IMR-90 (cell line): ENCODE results near the gene MARK2. TPM values are rescaled to one million over a fixed set of nuclear protein-coding genes. Genes with fewer than 3 reads are reported as not detected.
A peak's percentile ranks its signal among the peaks of the same experiment; 100 is the strongest.

Experiments
- ATAC-seq: fragments of 200-7000 bp; cut with Tn5 transposase; 2 replicates; pipeline ENCODE4 v1.9.1; 2020; ENCODE audit warnings: low read depth, mild to moderate bottlenecking, moderate library complexity
- BruUV-seq: library from RNA; stranded (reverse); fragments of 400-500 nt; replicated peaks from 2 replicates; lab custom pipeline; 2021; lab: Mats Ljungman, UMichigan
- CTCF ChIA-PET: fragments of 300-600 bp; formaldehyde crosslinking; extraction: SDS; loops from one replicate; lab custom pipeline; 2021; ENCODE audit warnings: antibody characterized with exemption; lab: Yijun Ruan, JAX
- POLR2A ChIA-PET: fragments of 300-600 bp; sonication (Branson Sonifier 250); formaldehyde crosslinking; loops from one replicate; lab custom pipeline; 2022; ENCODE audit warnings: antibody characterized with exemption; ENCODE audit not compliant: unreplicated experiment; lab: Charles Lee
- DNase-seq: peaks from one replicate; pipeline ENCODE4 v3.0.0; 2013
- H2AFZ ChIP-seq: replicated peaks from 2 replicates; pipeline ENCODE3; 2013; ENCODE audit warnings: low read length, mild to moderate bottlenecking; ENCODE audit not compliant: poor library complexity
- H2AK5ac ChIP-seq: 2 replicates; pipeline ENCODE4 v1.6.1; 2013; ENCODE audit warnings: low read depth, low read length, inconsistent platforms
- H2AK9ac ChIP-seq: replicated peaks from 2 replicates; pipeline ENCODE3; 2013; ENCODE audit warnings: mild to moderate bottlenecking, low read depth, low read length, moderate library complexity; ENCODE audit not compliant: poor library complexity
- H2BK120ac ChIP-seq: 2 replicates; pipeline ENCODE4 v1.6.1; 2013; ENCODE audit warnings: low read depth, low read length, inconsistent platforms
- H2BK15ac ChIP-seq: 3 replicates; pipeline ENCODE4 v1.6.1; 2013; ENCODE audit warnings: low read depth, low read length, inconsistent platforms
- H2BK20ac ChIP-seq: 2 replicates; pipeline ENCODE4 v1.6.1; 2013; ENCODE audit warnings: low read depth, mild to moderate bottlenecking, inconsistent platforms, low read length, moderate library complexity
- H2BK5ac ChIP-seq: 2 replicates; pipeline ENCODE4 v1.6.1; 2013; ENCODE audit warnings: mild to moderate bottlenecking, low read depth, low read length, inconsistent platforms; ENCODE audit not compliant: poor library complexity, severe bottlenecking
- H3K14ac ChIP-seq: replicated peaks from 2 replicates; pipeline ENCODE4 v1.6.1; 2013; ENCODE audit warnings: low read depth, low read length, inconsistent platforms
- H3K18ac ChIP-seq: 2 replicates; pipeline ENCODE4 v1.6.1; 2013; ENCODE audit warnings: low read depth, low read length, control low read depth
- H3K23ac ChIP-seq: 2 replicates; pipeline ENCODE4 v1.6.1; 2013; ENCODE audit warnings: low read depth, low read length, inconsistent platforms
- H3K27ac ChIP-seq: 2 replicates; pipeline ENCODE4 v1.5.1; 2013; ENCODE audit warnings: mild to moderate bottlenecking, control low read depth, low read length; ENCODE audit not compliant: insufficient read depth
- H3K27me3 ChIP-seq: 2 replicates; pipeline ENCODE4 v1.6.1; 2013; ENCODE audit warnings: low read length; ENCODE audit not compliant: control insufficient read depth, insufficient read depth
- H3K36me3 ChIP-seq: 2 replicates; pipeline ENCODE4 v1.6.1; 2013; ENCODE audit warnings: low read length, mixed read lengths; ENCODE audit not compliant: control insufficient read depth, insufficient read depth
- H3K4ac ChIP-seq: 2 replicates; pipeline ENCODE4 v1.6.1; 2013; ENCODE audit warnings: low read depth, low read length, inconsistent platforms
- H3K4me1 ChIP-seq: 2 replicates; pipeline ENCODE4 v1.6.1; 2013; ENCODE audit warnings: low read length, mixed read lengths; ENCODE audit not compliant: control insufficient read depth, insufficient read depth
- H3K4me2 ChIP-seq: 2 replicates; pipeline ENCODE4 v1.6.1; 2013; ENCODE audit warnings: low read depth, mild to moderate bottlenecking, control low read depth, low read length, moderate library complexity
- H3K4me3 ChIP-seq: 2 replicates; pipeline ENCODE4 v1.5.1; 2013; ENCODE audit warnings: low read depth, mild to moderate bottlenecking, control low read depth, low read length, moderate library complexity; ENCODE audit not compliant: insufficient read depth
- H3K56ac ChIP-seq: 2 replicates; pipeline ENCODE4 v1.6.1; 2013; ENCODE audit warnings: low read length, inconsistent platforms; ENCODE audit not compliant: insufficient read depth; ENCODE audit errors: extremely low read depth
- H3K79me1 ChIP-seq, 2 experiments: 2 replicates each; pipeline ENCODE4 v1.6.1; 2013; ENCODE audit warnings: low read length in 2 of 2, inconsistent platforms in 1 of 2, low read depth in 1 of 2
- H3K9ac ChIP-seq: 2 replicates; pipeline ENCODE4 v1.6.1; 2013; ENCODE audit warnings: low read depth, low read length, control low read depth
- H3K9me1 ChIP-seq: 2 replicates; pipeline ENCODE4 v1.6.1; 2013; ENCODE audit warnings: low read length, inconsistent platforms; ENCODE audit not compliant: insufficient read depth
- H3K9me3 ChIP-seq: 2 replicates; pipeline ENCODE4 v1.6.1; 2013; ENCODE audit warnings: low read length; ENCODE audit not compliant: control insufficient read depth, insufficient read depth
- H4K20me1 ChIP-seq: 2 replicates; pipeline ENCODE4 v1.6.1; 2013; ENCODE audit warnings: low read length, inconsistent platforms; ENCODE audit not compliant: insufficient read depth
- H4K5ac ChIP-seq: 2 replicates; pipeline ENCODE4 v1.6.1; 2013; ENCODE audit warnings: mild to moderate bottlenecking, low read depth, low read length, control low read depth
- H4K8ac ChIP-seq, 2 experiments: 2 replicates each; pipeline ENCODE4 v1.6.1; 2013; ENCODE audit warnings: low read depth in 2 of 2, low read length in 2 of 2, control low read depth in 1 of 2, inconsistent platforms in 1 of 2
- H4K91ac ChIP-seq: 2 replicates; pipeline ENCODE4 v1.6.1; 2013; ENCODE audit warnings: low read depth, low read length, inconsistent platforms; ENCODE audit not compliant: insufficient read depth
- BHLHE40 ChIP-seq: fragments of 150-350 bp; IDR thresholded peaks from 2 replicates; pipeline ENCODE4 v1.6.1; 2016; ENCODE audit warnings: mild to moderate bottlenecking, low read depth, low read length
- CEBPB ChIP-seq: IDR thresholded peaks from 2 replicates; pipeline ENCODE4 v1.6.1; 2012; ENCODE audit warnings: low read depth, low read length, improper control_type of control experiment
- CHD1 ChIP-seq: IDR thresholded peaks from 2 replicates; pipeline ENCODE4 v1.6.1; 2012; ENCODE audit warnings: low read depth, low read length, improper control_type of control experiment
- ELK1 ChIP-seq: fragments of 150-350 bp; IDR thresholded peaks from 2 replicates; pipeline ENCODE4 v1.6.1; 2016; ENCODE audit warnings: low read depth, mild to moderate bottlenecking, low read length, moderate library complexity, borderline replicate concordance
- FOS ChIP-seq: fragments of 150-350 bp; IDR thresholded peaks from 2 replicates; pipeline ENCODE4 v1.6.1; 2016; ENCODE audit warnings: low read depth, low read length
- MAFK ChIP-seq: IDR thresholded peaks from 2 replicates; pipeline ENCODE4 v1.6.1; 2012; ENCODE audit warnings: low read depth, low read length, improper control_type of control experiment
- MAZ ChIP-seq: IDR thresholded peaks from 2 replicates; pipeline ENCODE4 v1.6.1; 2012; ENCODE audit warnings: low read depth, mild to moderate bottlenecking, low read length, improper control_type of control experiment, moderate library complexity, borderline replicate concordance
- MXI1 ChIP-seq: IDR thresholded peaks from 2 replicates; pipeline ENCODE4 v1.6.1; 2012; ENCODE audit warnings: low read depth, mild to moderate bottlenecking, low read length, moderate library complexity, borderline replicate concordance
- NFE2L2 ChIP-seq: fragments of 150-350 bp; IDR thresholded peaks from 2 replicates; pipeline ENCODE4 v1.6.1; 2016; ENCODE audit warnings: low read depth, mild to moderate bottlenecking, low read length
- POLR2A ChIP-seq: IDR thresholded peaks from 2 replicates; pipeline ENCODE4 v1.6.1; 2012; ENCODE audit warnings: mild to moderate bottlenecking, low read depth, low read length
- RAD21 ChIP-seq: IDR thresholded peaks from 2 replicates; pipeline ENCODE4 v1.6.1; 2012; ENCODE audit warnings: low read length, improper control_type of control experiment
- RCOR1 ChIP-seq: IDR thresholded peaks from 2 replicates; pipeline ENCODE4 v1.6.1; 2012; ENCODE audit warnings: mild to moderate bottlenecking, low read length, improper control_type of control experiment; ENCODE audit not compliant: insufficient replicate concordance
- RFX5 ChIP-seq: IDR thresholded peaks from 2 replicates; pipeline ENCODE4 v1.8.0; 2012; ENCODE audit warnings: low read depth, mild to moderate bottlenecking, low read length, moderate library complexity
- SMC3 ChIP-seq: fragments of 150-350 bp; IDR thresholded peaks from 2 replicates; pipeline ENCODE4 v1.6.1; 2016; ENCODE audit warnings: low read depth, mild to moderate bottlenecking, antibody characterized with exemption, low read length, moderate library complexity
- USF2 ChIP-seq: fragments of 150-350 bp; IDR thresholded peaks from 2 replicates; pipeline ENCODE4 v1.6.1; 2017; ENCODE audit warnings: mild to moderate bottlenecking, antibody characterized with exemption, low read length, low read depth
- WGBS, 2 experiments: methylation state at CpG; one replicate each; pipeline versions ENCODE4 v1.1.5 to v1.1.7; 2013; ENCODE audit warnings: missing lambda C conversion rate in 2 of 2; ENCODE audit not compliant: insufficient read length in 1 of 2; ENCODE audit errors: extremely low coverage in 2 of 2; 5-methylcytosine and 5-hydroxymethylcytosine counted together
- dilution Hi-C: fragments of 300-500 bp; cut with HindIII; formaldehyde crosslinking; loops from one replicate; pipeline ENCODE4 v1.14.3; 2018; ENCODE audit warnings: low sequenced_read_pairs; ENCODE audit not compliant: unreplicated experiment
- in situ Hi-C: fragments of 300-500 bp; cut with MboI; formaldehyde crosslinking; loops from 3 replicates; pipeline ENCODE4 v1.14.3; 2019; ENCODE audit warnings: low sequenced_read_pairs, inconsistent platforms, mixed read lengths
- intact Hi-C: fragments of 100-400 bp; cut with micrococcal nuclease; formaldehyde crosslinking; loops from 2 replicates; pipeline ENCODE4 v1.10.0; 2022
- polyA plus RNA-seq, 3 experiments: library from polyadenylated mRNA; depleted of rRNA; stranded (reverse); fragments of >200 nt; gene quantifications; 2 replicates each; pipeline ENCODE4 v1.2.3, GENCODE V29; 2012; ENCODE audit warnings: low replicate concordance in 1 of 3
- total RNA-seq: library from RNA; depleted of rRNA; stranded (reverse); fragments of >200 nt; gene quantifications from 2 replicates; pipeline ENCODE4 v1.2.3, GENCODE V29; 2012
- TF ChIP-seq, protein P1 (sequence below): conservative IDR thresholded peaks from 2 replicates; pipeline ENCODE4 v1.5.1; 2012; ENCODE audit warnings: mild to moderate bottlenecking, low read depth, low read length, improper control_type of control experiment

The MARK2 gene
- total and polyA plus RNA-seq, 2 of the 4 experiments (the other 2 are of a cell fraction): 6.6 to 17.3 TPM

DNA sequence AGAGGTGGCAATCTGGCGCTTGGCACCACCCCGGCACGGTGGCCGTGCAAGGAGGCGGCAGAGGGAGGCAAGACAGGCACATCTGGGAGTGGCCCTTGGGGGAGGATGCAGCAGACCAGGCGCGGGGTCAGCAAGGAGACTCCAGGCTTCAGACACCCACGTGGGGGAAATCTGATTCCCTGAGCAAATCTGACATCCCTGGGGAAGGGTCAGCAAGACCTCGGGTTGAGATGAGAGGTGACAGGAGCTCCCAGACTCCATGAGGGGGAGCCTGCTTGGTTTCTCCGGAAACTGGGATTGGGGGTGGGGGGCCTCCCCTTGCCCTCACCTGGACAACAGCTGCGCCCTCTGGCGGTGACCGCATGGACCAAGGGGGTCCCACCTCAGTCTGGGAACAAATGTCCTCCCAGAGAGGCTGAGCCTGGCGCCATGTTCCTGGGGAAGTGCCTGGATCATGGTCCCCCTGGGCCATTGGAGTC is 82.1 kb downstream of the MARK2 start:
- Histone ChIP-seq H3K4ac (no peak overlapping the region), H2AK5ac (no peak overlapping the region; the same call in 1 of the 2 replicates), H3K9me1 (peaks cover 6% of the 10 kb centered on the region), H4K5ac (no peak overlapping the region), H2BK20ac (no peak overlapping the region), H4K91ac (no peak overlapping the region), H2AFZ (peak overlapping the region; percentile 80), H2BK5ac (no peak overlapping the region), H2BK15ac (no peak overlapping the region), H3K23ac (no peak overlapping the region), H3K4me3 (no peak overlapping the region), H3K27me3 (peaks cover 12% of the 10 kb centered on the region; the same call in 1 of the 2 replicates), H2AK9ac (no peak overlapping the region), H3K79me1 (peaks cover 0 to 4% of the 10 kb centered on the region in 2 experiments; a peak in 1 of 4 replicates), H3K18ac (no peak overlapping the region), H3K36me3 (no peaks in the 10 kb centered on the region), H4K20me1 (no peaks in the 10 kb centered on the region), H4K8ac (no peak overlapping the region), H3K9me3 (0 out of 2 replicates have a peak, but pooled peaks cover 2% of the 10 kb centered on the region), H3K4me1 (peaks cover 28% of the 10 kb centered on the region), H3K56ac (no peak overlapping the region), H3K14ac (no peak overlapping the region), H3K9ac (no peak overlapping the region), H2BK120ac (no peak overlapping the region), H3K27ac (no peak overlapping the region), H3K4me2 (no peak overlapping the region)
- 40% methylated on average over 1 of the region's 14 CpGs; no CpG with 5 or more reads in 1 of the 2 experiments for WGBS, 2 experiments
- dilution Hi-C loops: no loop called here
- ATAC-seq (no peak), DNase-seq (no peak)
- intact Hi-C loops: no loop called here
- BruUV-seq: no TSS peak
- in situ Hi-C loops: no loop called here
- POLR2A ChIA-PET: no interaction called here
- TF ChIP-seq MXI1 (no peak), NFE2L2 (no peak), RAD21 (peak; percentile 34), CEBPB (no peak), BHLHE40 (no peak), RCOR1 (no peak), FOS (no peak), USF2 (no peak), CHD1 (no peak), SMC3 (peak; percentile 28; the same call in 1 of the 2 replicates), MAFK (no peak), ELK1 (no peak), MAZ (no peak), POLR2A (no peak), RFX5 (no peak)
- TF ChIP-seq, protein P1, sequence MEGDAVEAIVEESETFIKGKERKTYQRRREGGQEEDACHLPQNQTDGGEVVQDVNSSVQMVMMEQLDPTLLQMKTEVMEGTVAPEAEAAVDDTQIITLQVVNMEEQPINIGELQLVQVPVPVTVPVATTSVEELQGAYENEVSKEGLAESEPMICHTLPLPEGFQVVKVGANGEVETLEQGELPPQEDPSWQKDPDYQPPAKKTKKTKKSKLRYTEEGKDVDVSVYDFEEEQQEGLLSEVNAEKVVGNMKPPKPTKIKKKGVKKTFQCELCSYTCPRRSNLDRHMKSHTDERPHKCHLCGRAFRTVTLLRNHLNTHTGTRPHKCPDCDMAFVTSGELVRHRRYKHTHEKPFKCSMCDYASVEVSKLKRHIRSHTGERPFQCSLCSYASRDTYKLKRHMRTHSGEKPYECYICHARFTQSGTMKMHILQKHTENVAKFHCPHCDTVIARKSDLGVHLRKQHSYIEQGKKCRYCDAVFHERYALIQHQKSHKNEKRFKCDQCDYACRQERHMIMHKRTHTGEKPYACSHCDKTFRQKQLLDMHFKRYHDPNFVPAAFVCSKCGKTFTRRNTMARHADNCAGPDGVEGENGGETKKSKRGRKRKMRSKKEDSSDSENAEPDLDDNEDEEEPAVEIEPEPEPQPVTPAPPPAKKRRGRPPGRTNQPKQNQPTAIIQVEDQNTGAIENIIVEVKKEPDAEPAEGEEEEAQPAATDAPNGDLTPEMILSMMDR: peak; percentile 42
- CTCF ChIA-PET: no interaction called here
